ENCODE results near the gene KDF1. TPM values are rescaled to one million over a fixed set of nuclear protein-coding genes. Genes with fewer than 3 reads are reported as not detected.

KDF1 gene
- total RNA-seq, 2 experiments from 2014 or later: not detected

DNA sequence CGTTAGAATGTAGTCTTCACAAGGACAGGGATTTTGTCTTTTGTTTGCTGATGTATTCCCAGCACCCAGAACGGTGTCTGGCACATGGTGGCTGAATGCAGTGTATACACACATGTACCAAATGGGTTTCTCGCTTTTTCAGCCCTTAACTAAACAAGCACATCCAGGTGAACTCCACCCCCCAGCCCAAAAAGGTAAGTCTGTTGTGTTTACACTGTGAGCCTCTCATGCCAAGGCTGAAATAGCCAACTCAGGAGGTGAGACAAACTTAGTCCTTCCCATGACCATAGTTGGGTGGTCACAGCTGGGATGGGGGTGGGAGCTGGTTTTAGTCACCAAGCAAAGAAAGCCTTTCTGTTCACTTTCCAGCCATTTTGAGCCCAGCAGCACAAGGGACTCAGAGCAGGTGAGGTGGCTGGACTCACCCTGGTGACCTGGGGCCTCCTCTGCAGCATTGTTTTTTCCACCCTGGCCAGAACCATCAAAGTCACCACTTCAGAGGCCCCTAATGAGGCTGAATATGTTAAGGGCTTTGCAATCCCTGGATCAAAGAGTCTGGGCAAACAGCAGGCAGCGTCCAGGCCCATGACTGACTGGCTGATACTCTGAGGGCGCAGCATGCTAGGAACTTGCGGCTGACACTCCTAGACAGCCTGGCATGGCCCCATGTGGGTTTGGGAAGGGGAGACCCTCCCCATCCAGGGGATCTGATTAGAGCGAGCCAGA, 43.6 kb upstream of the KDF1 start:
- Histone ChIP-seq H2AFZ (ENCODE audit: low read length) (no peak overlapping the region), H3K9me2 (ENCODE audit: insufficient read depth, low read length) (no peaks in the 10 kb centered on the region), H3K4me2 (ENCODE audit: low read length) (no peak overlapping the region), H4K20me1 (ENCODE audit: insufficient read depth, low read length) (no peaks in the 10 kb centered on the region), H3K9me3 (ENCODE audit: low read length) (no peaks in the 10 kb centered on the region), H3K36me3 (ENCODE audit: insufficient read depth, low read length) (no peaks in the 10 kb centered on the region), H3K27ac (ENCODE audit: low read depth, low read length, poor library complexity, severe bottlenecking) (no peak overlapping the region), H3K4me3 (ENCODE audit: low read depth, low read length, poor library complexity, severe bottlenecking) (no peak overlapping the region), H3K79me2 (ENCODE audit: insufficient read depth, low read depth, low read length) (no peaks in the 10 kb centered on the region), H3K4me1 (ENCODE audit: insufficient read depth, low read length, poor library complexity, severe bottlenecking) (peaks cover 7% of the 10 kb centered on the region)
- no TSS peak for BruUV-seq (replicated peaks)
- intact Hi-C loops (cut with micrococcal nuclease; ENCODE audit: unreplicated experiment): no loop called here
- TF ChIP-seq EZH2phosphoT487 (IDR thresholded peaks at IDR 0.05; ENCODE audit: borderline replicate concordance, low read depth, low read length): no peak
- TF ChIP-seq, protein P1, sequence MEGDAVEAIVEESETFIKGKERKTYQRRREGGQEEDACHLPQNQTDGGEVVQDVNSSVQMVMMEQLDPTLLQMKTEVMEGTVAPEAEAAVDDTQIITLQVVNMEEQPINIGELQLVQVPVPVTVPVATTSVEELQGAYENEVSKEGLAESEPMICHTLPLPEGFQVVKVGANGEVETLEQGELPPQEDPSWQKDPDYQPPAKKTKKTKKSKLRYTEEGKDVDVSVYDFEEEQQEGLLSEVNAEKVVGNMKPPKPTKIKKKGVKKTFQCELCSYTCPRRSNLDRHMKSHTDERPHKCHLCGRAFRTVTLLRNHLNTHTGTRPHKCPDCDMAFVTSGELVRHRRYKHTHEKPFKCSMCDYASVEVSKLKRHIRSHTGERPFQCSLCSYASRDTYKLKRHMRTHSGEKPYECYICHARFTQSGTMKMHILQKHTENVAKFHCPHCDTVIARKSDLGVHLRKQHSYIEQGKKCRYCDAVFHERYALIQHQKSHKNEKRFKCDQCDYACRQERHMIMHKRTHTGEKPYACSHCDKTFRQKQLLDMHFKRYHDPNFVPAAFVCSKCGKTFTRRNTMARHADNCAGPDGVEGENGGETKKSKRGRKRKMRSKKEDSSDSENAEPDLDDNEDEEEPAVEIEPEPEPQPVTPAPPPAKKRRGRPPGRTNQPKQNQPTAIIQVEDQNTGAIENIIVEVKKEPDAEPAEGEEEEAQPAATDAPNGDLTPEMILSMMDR (conservative IDR thresholded peaks at IDR 0.05; ENCODE audit: low read length): no peak
- ChIA-PET POLR2A (no interaction called here), CTCF (ENCODE audit: unreplicated experiment) (no interaction called here)
- DNase-seq (ENCODE audit: low spot score): no peak

DNA sequence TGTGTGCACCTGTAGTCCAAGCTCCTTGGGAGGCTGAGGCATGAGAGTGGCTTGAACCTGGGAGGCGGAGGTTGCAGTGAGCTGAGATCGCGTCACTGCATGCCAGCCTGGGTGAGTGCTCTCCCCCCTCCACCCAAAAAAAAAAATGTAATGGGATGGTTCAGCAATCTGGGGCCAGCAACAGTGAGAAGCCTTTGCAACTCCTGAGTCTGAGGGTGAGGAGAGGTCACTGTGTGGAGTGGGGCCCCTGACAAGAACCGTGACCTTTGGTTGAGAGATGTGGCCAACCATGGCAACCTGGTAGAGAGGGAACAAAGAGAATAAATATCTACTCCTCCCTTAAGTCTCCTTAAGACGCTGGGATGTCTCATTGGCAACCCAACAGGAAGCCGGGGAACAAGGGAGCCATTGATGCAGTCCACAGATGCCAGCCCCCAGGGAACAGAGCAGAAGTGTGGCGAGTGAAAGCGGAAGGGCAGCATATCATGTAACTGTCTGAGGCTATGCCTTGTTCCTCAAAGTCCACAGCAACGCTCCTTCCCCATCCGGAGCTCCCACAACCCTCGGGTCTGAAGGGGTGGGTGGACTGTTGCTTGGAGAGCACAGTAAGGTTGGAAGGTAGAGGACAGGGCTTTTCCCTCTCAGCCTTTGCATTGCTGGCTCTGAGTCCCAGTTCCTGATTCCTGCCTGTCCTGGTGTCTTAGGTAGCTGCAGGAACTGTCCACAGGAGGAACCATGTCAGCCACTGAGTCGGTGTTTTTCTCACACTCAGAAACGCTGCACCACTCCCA, 41.5 kb upstream of the KDF1 start:
- TF ChIP-seq, protein P1 (conservative IDR thresholded peaks at IDR 0.05; ENCODE audit: low read length): no peak
- no peak for TF ChIP-seq EZH2phosphoT487 (IDR thresholded peaks at IDR 0.05; ENCODE audit: borderline replicate concordance, low read depth, low read length)
- intact Hi-C loops (cut with micrococcal nuclease; ENCODE audit: unreplicated experiment): no loop called here
- H3K36me3 ChIP-seq (ENCODE audit: insufficient read depth, low read length): no peaks in the 10 kb centered on the region
- no peak overlapping the region for H3K27ac ChIP-seq (ENCODE audit: low read depth, low read length, poor library complexity, severe bottlenecking)
- H3K4me2 ChIP-seq (ENCODE audit: low read length): 0 out of 2 replicates have a peak overlapping the region, but pooled peaks have one; percentile 14
- no peaks in the 10 kb centered on the region for H4K20me1 ChIP-seq (ENCODE audit: insufficient read depth, low read length)
- no peaks in the 10 kb centered on the region for H3K79me2 ChIP-seq (ENCODE audit: insufficient read depth, low read depth, low read length)
- CTCF ChIA-PET (ENCODE audit: unreplicated experiment): interaction anchor here (0.6 kb wide), 1 partner anchor 63 kb away, joined by 3 read pairs; no protein-coding TSS in a partner anchor
- H3K4me3 ChIP-seq (ENCODE audit: low read depth, low read length, poor library complexity, severe bottlenecking): no peak overlapping the region
- H2AFZ ChIP-seq (ENCODE audit: low read length): peak overlapping the region; percentile 34; the same call in 1 of the 2 replicates
- POLR2A ChIA-PET: interaction anchor here (0.6 kb wide), 1 partner anchor 262 kb away, joined by 3 read pairs; no protein-coding TSS in a partner anchor
- H3K9me2 ChIP-seq (ENCODE audit: insufficient read depth, low read length): no peaks in the 10 kb centered on the region
- no peaks in the 10 kb centered on the region for H3K9me3 ChIP-seq (ENCODE audit: low read length)
- peak; percentile 43 for DNase-seq (ENCODE audit: low spot score)
- BruUV-seq (replicated peaks): no TSS peak
- H3K4me1 ChIP-seq (ENCODE audit: insufficient read depth, low read length, poor library complexity, severe bottlenecking): peaks cover 7% of the 10 kb centered on the region
